Naive B cell (primary cell): ENCODE measurements around the gene ARHGAP11A. TPM values are rescaled to one million over a fixed set of nuclear protein-coding genes. Genes with fewer than 3 reads are reported as not detected.
A peak's percentile ranks its signal among the peaks of the same experiment; 100 is the strongest.

Experiments
- ATAC-seq, 2 donors: fragments of 150-1000 bp; cut with Tn5 transposase; 2 replicates each; pipeline ENCODE4 v1.10.0; 2021; ENCODE audit warnings: low read depth in 2 of 2, mild to moderate bottlenecking in 2 of 2, moderate library complexity in 2 of 2
- DNase-seq: peaks from one replicate; pipeline ENCODE4 v3.0.0; 2022
- H3K27ac Mint-ChIP-seq, 6 donors: one replicate each; pipeline ENCODE4 v1.8.0; 2020 to 2022; ENCODE audit warnings: mild to moderate bottlenecking in 6 of 6, mixed read lengths in 6 of 6, moderate library complexity in 5 of 6, inconsistent platforms in 2 of 6
- H3K27me3 Mint-ChIP-seq, 3 donors: one replicate each; pipeline ENCODE4 v1.8.0; 2021 to 2022; ENCODE audit warnings: mixed read lengths in 3 of 3, mild to moderate bottlenecking in 1 of 3
- H3K36me3 Mint-ChIP-seq, 2 donors: one replicate each; pipeline ENCODE4 v1.8.0; 2020 to 2022; ENCODE audit warnings: mixed read lengths in 2 of 2, inconsistent platforms in 1 of 2, mild to moderate bottlenecking in 1 of 2
- H3K4me1 Mint-ChIP-seq, 3 donors: one replicate each; pipeline ENCODE4 v1.8.0; 2020 to 2022; ENCODE audit warnings: mixed read lengths in 3 of 3, inconsistent platforms in 1 of 3, mild to moderate bottlenecking in 1 of 3, moderate library complexity in 1 of 3
- H3K4me3 Mint-ChIP-seq, 8 donors: one replicate each; pipeline ENCODE4 v1.8.0; 2020 to 2022; ENCODE audit warnings: mild to moderate bottlenecking in 8 of 8, mixed read lengths in 8 of 8, moderate library complexity in 8 of 8, inconsistent platforms in 2 of 8
- H3K9me3 Mint-ChIP-seq, 7 donors: one replicate each; pipeline ENCODE4 v1.8.0; 2020 to 2022; ENCODE audit warnings: mixed read lengths in 7 of 7, mild to moderate bottlenecking in 5 of 7, inconsistent platforms in 2 of 7, moderate library complexity in 1 of 7
- polyA plus RNA-seq, 6 donors: library from polyadenylated mRNA; unstranded; fragments of 300-500 nt; fragmentation: Illumina TruSeq; gene quantifications; one replicate each; pipeline ENCODE4 v1.2.3, GENCODE V29; 2021; ENCODE audit warnings: low read depth in 6 of 6

The ARHGAP11A gene
- polyA plus RNA-seq, 6 donors from 2014 or later, result 0.76 to 3.4 (median 1.8) TPM; not detected in 1

DNA sequence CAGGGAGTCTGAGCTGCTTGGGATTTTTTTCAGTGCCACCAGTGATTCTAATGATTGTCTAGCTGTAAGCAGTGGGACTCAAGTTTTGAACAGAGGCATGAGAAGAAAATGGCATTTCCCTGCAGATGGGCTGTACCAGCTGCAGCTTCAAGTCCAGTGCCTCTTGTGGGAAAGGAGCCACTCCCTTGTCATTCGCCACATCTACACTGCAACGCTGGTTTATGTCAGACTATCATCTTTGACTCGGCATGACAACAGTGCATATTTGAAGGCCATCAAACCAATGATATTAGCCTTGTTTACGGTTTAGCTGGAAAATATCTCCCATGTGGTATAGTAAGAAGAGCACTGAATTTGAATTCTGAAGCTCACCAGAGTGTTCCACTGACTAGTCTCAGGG is 48.4 kb downstream of the ARHGAP11A start:
- ATAC-seq, result no peak
- Mint-ChIP-seq H3K4me3 (no peak overlapping the region), H3K27me3 (no peaks in the 10 kb centered on the region), H3K9me3 (no peaks in the 10 kb centered on the region), H3K36me3 (no peaks in the 10 kb centered on the region), H3K27ac (no peak overlapping the region), H3K4me1 (peaks cover 2 to 6% (median 3%) of the 10 kb centered on the region in 3 donors)
- DNase-seq, result no peak

DNA sequence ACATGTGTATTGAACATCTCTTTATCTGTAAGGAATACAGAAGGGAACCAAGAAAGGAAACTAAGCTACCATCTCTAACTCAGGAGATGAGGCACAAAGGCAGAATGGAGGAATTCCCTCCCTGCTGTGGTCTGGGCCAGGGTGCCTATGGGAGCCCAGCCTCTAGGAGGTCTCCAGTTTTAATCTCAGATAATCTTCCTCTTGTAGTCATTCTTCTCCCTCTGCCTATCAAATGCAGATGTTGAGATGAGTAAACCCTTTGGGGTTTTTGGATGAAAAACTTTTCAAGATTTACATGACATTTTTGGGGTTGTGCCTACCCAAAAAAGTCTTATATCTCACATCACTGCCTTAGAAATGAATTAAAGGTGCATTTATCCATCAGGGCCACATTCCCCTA is 49.5 kb downstream of the ARHGAP11A start:
- Mint-ChIP-seq H3K36me3 (no peaks in the 10 kb centered on the region), H3K27ac (no peak overlapping the region), H3K4me1 (peaks cover 2 to 6% (median 3%) of the 10 kb centered on the region in 3 donors), H3K9me3 (no peaks in the 10 kb centered on the region), H3K27me3 (no peaks in the 10 kb centered on the region), H3K4me3 (no peak overlapping the region)
- no peak for DNase-seq
- ATAC-seq, result no peak

DNA sequence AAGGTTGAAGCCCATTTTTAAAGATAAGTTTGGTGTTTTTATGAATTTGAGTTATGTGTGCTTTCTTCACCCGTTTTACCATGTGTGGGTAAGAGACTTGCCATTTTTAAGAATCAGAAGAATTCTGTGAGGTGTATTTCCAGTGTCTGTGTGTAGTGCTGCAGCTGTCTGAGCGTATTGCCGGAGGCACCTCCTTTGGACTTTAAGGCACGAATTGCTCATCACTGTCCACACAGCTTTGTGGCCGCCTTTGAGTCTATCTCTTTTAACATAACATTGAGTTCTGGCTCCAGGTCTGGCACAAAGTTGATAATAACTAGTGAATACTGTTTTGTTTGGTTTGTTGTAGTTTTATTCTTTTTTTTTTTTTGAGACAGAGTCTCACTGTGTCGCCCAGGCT is 52.0 kb downstream of the ARHGAP11A start:
- H3K4me3 Mint-ChIP-seq, result no peak overlapping the region
- H3K27ac Mint-ChIP-seq, result no peak overlapping the region
- no peaks in the 10 kb centered on the region for H3K9me3 Mint-ChIP-seq
- H3K27me3 Mint-ChIP-seq, result no peaks in the 10 kb centered on the region
- no peaks in the 10 kb centered on the region for H3K36me3 Mint-ChIP-seq
- ATAC-seq, result no peak
- peaks cover 2 to 6% (median 3%) of the 10 kb centered on the region in 3 donors for H3K4me1 Mint-ChIP-seq
- no peak for DNase-seq

DNA sequence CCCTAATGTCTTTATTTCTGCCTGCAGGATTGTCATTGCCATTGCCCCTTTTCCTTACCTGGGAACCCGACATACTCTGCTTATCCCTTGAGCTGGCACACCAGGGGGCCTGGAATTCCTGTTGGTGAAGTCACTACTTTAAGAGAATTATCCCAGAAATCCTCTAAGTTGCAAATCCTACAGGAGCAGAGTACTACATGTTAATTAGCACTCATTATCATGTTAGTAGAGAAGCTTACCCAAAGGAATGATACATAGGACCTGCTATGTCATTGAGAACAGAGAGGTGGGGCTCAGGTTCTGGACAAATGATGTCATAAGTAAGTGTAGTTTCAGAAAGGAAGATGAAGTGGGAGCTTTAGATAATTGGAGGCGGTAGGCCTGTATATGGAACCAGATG is 53.6 kb downstream of the ARHGAP11A start:
- no peak for ATAC-seq
- no peaks in the 10 kb centered on the region for H3K9me3 Mint-ChIP-seq
- no peaks in the 10 kb centered on the region for H3K27me3 Mint-ChIP-seq
- no peaks in the 10 kb centered on the region for H3K36me3 Mint-ChIP-seq
- H3K27ac Mint-ChIP-seq, result no peak overlapping the region
- peak overlapping the region in 1 of 8 donors; percentile 64 for H3K4me3 Mint-ChIP-seq
- no peak for DNase-seq
- no peaks in the 10 kb centered on the region for H3K4me1 Mint-ChIP-seq

DNA sequence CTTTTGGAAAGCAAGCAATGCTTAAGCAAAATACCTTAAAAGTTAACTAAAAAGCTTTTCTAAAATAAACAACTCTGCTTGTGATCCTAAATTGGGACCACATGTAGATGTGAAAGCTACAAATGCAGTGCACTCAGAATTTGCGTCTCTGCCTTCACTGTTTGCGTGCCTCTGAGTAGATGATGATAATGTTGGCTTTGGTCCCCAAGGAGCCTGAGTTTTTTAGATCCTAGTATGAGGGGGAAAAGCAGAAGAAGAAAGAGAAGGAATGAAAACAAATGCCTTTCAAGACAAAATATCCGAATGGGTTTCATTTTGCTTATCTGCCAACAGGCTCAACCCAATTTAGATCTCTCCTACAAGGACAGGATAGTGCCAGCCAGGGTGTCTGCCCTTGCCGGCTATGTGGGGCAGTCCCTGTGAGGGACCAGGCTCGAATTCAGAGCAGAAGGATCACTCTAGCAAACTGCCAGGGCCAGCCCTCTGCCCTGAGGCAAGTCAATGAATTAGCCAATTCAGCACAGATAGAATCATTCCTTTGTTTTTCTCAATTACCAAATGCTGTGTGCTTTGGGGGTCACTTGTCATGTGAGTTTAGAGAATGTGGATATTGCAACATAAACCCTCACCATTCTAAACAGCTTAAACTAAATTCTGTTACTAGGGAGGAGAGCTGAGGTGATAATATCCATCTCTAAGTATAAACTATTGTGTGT is 54.8 kb downstream of the ARHGAP11A start:
- no peaks in the 10 kb centered on the region for H3K9me3 Mint-ChIP-seq
- no peaks in the 10 kb centered on the region for H3K27me3 Mint-ChIP-seq
- no peak overlapping the region for H3K4me3 Mint-ChIP-seq
- ATAC-seq (no peak), DNase-seq (no peak)
- H3K27ac Mint-ChIP-seq, result no peak overlapping the region
- H3K4me1 Mint-ChIP-seq, result no peaks in the 10 kb centered on the region
- H3K36me3 Mint-ChIP-seq, result no peaks in the 10 kb centered on the region

DNA sequence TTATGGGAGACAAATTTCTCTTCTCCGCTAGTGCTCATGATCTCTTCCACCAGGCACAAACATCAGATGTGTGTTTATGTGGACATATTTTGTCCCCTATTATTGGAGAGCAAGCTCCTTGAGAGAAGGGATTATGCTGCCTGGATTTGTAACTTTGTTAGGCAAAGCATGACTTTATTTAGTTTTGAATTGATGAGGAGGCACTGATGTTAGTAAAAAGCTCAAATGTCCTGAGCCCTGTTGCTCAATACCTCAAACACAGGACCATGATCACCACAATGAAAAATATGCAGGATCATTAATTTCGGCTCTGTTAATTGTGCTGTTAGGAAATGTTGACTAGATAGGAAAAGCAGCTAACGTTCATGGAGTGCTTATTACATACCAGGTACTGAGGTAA is 55.3 kb downstream of the ARHGAP11A start:
- H3K4me3 Mint-ChIP-seq, result no peak overlapping the region
- H3K9me3 Mint-ChIP-seq, result no peaks in the 10 kb centered on the region
- no peaks in the 10 kb centered on the region for H3K36me3 Mint-ChIP-seq
- ATAC-seq (no peak), DNase-seq (no peak)
- no peaks in the 10 kb centered on the region for H3K4me1 Mint-ChIP-seq
- H3K27ac Mint-ChIP-seq, result no peak overlapping the region
- no peaks in the 10 kb centered on the region for H3K27me3 Mint-ChIP-seq

DNA sequence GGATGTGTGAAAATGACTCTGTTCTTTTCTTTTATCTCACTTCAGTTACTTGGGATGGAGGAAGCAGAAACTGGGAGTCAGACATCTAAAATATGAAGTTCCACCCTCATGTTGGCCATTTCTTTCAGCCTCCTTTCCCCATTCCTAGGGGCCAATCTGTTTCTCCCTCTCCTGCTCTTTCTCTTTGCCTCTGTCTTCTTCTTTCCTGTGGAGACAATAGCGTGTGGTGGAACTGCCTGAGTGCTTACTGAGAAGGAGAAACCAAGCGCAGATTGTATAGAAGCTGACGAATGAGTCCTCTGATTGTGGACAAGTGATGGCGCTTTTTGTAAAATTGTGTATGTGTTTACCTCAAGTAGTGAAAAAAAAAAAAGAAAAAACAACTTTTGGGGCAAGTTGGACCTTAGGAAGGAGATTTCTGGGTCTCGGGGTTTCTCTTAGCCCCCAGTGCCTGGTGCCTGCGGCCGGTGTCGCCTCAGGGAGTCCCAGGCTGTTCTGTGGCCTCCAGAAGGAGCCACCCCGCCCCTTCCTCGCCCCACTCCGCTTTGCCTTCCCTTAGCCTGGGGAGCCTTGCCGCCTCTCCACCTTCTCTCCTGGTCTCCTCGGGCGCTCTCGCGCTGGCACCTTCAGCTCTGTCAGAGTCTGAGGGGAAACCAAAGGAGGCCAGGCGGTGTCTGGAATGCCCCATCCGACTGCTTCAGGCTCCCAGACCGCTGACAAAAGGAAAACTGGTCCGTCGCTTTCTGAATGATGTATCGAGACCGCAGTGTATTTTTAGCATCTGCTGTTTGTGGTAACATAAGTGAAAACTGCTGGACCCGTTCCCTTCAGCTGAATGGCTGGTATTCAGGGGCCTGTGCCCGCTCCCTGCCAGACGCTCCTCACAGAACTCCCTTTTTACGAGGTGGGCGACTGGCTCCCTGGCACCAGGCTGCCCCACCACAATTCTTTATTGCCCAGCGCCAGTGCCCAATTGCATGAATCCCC is 56.3 kb downstream of the ARHGAP11A start:
- no peak for ATAC-seq
- H3K27me3 Mint-ChIP-seq, result no peaks in the 10 kb centered on the region

DNA sequence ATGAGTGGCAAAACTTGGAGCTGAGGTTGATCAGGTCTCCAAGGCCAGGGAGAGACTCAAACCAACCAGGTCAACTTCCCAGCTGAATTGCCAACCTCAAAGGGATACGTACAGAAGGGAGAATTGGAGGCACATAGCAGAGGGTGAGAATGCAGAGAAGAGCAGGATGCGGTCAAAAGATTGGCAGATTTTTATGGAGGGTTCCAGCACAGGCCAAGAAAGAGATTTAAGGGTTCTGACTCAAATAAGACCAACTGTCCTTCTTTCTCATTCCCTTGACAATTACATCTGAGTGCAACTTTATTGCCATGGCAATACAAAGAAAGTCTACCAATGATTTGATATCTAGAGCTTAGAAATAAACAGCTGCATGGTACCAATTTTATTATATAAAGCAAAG is 59.4 kb downstream of the ARHGAP11A start:
- no peak overlapping the region for H3K4me3 Mint-ChIP-seq

More for the DNA sequence above, 56.3 kb downstream of the ARHGAP11A start:
- no peak overlapping the region for H3K27ac Mint-ChIP-seq
- no peak overlapping the region for H3K4me3 Mint-ChIP-seq
- no peaks in the 10 kb centered on the region for H3K4me1 Mint-ChIP-seq
- H3K36me3 Mint-ChIP-seq, result no peaks in the 10 kb centered on the region
- no peaks in the 10 kb centered on the region for H3K9me3 Mint-ChIP-seq
- DNase-seq, result no peak

DNA sequence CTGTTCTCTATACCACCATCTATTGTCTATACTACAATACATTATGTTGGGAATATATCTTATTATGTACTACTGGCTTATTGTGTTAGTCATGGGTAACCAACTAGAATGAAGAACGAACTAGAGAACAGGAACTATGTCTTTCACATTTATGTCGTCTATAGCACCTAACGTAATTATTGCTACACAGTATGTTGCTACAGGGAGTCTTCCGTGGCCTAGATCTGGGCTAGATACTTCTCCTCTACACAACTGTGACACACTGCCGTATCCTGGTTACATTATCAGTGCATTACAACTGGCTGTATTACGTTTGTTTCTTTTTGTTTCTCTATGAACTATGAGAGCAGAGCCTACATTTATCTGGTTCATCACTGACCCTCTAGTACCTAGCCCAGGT is 60.2 kb downstream of the ARHGAP11A start:
- DNase-seq (no peak), ATAC-seq (no peak)
- H3K9me3 Mint-ChIP-seq, result no peaks in the 10 kb centered on the region
- H3K27ac Mint-ChIP-seq, result no peak overlapping the region
- H3K4me3 Mint-ChIP-seq, result no peak overlapping the region
- H3K27me3 Mint-ChIP-seq, result no peaks in the 10 kb centered on the region
- H3K36me3 Mint-ChIP-seq, result no peaks in the 10 kb centered on the region
- no peaks in the 10 kb centered on the region for H3K4me1 Mint-ChIP-seq

More for the DNA sequence above, 59.4 kb downstream of the ARHGAP11A start:
- Mint-ChIP-seq H3K27ac (no peak overlapping the region), H3K36me3 (no peaks in the 10 kb centered on the region), H3K4me1 (no peaks in the 10 kb centered on the region), H3K9me3 (no peaks in the 10 kb centered on the region), H3K27me3 (no peaks in the 10 kb centered on the region)
- ATAC-seq (no peak), DNase-seq (no peak)

DNA sequence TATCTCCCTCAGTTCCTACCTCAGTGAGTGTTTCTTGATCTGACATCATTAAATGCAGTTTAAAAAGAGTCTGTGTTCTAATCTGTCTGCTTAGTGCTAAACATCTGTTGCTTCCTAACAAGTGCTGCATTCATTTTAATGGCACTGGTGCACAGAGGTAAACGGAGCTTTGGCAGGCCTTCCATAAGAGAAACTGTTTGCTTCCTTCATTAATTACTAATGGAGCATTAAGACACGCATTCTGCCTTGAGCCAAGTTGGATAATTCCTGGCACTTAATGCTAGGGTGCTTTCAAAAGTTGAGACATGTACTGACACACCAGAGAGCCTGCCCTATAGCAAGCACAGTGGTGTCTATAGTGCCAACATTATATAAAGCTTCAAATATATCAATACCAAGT is 60.9 kb downstream of the ARHGAP11A start:
- Mint-ChIP-seq H3K36me3 (no peaks in the 10 kb centered on the region), H3K4me3 (no peak overlapping the region), H3K27me3 (no peaks in the 10 kb centered on the region), H3K9me3 (no peaks in the 10 kb centered on the region), H3K4me1 (no peaks in the 10 kb centered on the region), H3K27ac (no peak overlapping the region)
- ATAC-seq (no peak), DNase-seq (no peak)

DNA sequence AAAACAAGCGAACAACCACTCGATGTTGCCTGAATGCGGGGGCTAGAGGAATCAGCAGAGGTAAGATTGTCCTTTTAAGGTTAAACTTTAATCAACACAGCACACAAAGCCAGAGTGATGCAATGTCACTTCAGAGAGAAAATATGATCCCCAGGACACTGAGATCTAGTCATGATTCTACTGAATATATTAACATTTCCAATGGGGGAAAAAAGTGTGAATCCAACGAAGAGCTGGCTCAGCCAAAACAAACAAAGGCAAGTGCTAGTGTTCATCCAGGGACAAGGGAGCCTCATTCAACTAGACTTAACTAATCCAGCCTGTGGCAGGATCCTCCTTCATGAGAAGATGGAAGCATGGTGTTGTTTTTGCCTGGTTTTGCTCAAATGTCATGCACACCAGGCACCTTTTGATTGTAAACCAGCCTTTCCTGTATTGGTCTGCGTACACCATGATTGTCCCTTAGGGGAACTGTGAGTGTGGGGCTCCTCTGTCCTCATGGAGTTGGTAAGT is 62.0 kb downstream of the ARHGAP11A start:
- no peak overlapping the region for H3K27ac Mint-ChIP-seq
- no peaks in the 10 kb centered on the region for H3K9me3 Mint-ChIP-seq
- no peaks in the 10 kb centered on the region for H3K36me3 Mint-ChIP-seq
- no peak overlapping the region for H3K4me3 Mint-ChIP-seq
- H3K4me1 Mint-ChIP-seq, result no peaks in the 10 kb centered on the region
- DNase-seq (no peak), ATAC-seq (no peak)
- H3K27me3 Mint-ChIP-seq, result no peaks in the 10 kb centered on the region

DNA sequence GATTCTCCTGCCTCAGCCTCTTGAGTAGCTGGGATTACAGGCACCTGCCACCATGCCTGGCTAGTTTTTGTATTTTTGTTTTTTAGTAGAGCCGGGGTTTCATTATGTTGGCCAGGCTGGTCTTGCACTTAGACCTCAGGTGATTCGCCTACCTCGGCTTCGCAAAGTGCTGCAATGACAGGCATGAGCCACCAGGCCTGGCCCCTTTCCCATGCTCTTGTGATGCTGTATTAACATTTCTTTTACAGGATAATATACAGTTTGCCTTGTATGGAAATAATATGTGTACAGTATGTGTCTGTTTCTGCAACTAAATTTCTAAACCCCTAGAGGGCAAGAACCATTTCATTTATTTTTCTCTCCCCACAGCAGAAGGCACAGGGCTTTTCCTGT is 64.0 kb downstream of the ARHGAP11A start:
- no peaks in the 10 kb centered on the region for H3K27me3 Mint-ChIP-seq
- H3K27ac Mint-ChIP-seq, result no peak overlapping the region
- no peaks in the 10 kb centered on the region for H3K9me3 Mint-ChIP-seq
- H3K4me3 Mint-ChIP-seq, result no peak overlapping the region
- ATAC-seq, result no peak
- no peak for DNase-seq
- no peaks in the 10 kb centered on the region for H3K36me3 Mint-ChIP-seq
- H3K4me1 Mint-ChIP-seq, result no peaks in the 10 kb centered on the region

DNA sequence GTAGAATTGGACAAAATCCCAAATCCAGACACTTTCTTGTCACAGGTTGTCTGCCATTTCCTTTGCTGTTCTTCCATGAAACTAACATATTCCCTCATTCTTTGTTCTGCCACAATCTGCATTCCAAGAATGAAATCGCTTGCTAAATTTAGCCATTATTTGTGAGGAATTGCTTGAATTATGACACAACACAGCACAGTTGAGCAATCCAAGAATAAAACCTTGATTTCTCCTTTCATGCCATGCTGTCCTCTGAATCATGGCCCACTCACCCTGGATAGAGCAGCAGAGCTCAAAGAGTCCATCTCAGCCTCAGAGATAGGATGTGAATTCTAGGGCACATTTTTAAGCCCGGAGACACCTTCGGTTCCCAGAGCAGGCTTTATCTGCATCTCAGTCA is 67.3 kb downstream of the ARHGAP11A start:
- Mint-ChIP-seq H3K4me3 (no peak overlapping the region), H3K4me1 (no peaks in the 10 kb centered on the region), H3K9me3 (peaks cover 0 to 6% (median 0%) of the 10 kb centered on the region in 7 donors), H3K27me3 (no peaks in the 10 kb centered on the region), H3K27ac (no peak overlapping the region), H3K36me3 (no peaks in the 10 kb centered on the region)
- ATAC-seq (no peak), DNase-seq (no peak)
